Prostate gland (tissue), 2 donors: ENCODE data around the gene ANKRD55.

Experiments
- POLR2A ChIP-seq: fragments of 450-650 bp; IDR thresholded peaks from one replicate; pipeline ENCODE4 v1.6.1; 2016; ENCODE audit warnings: antibody characterized with exemption, mild to moderate bottlenecking
- TF ChIP-seq, protein P1 (sequence below), 4 experiments: fragments of 200-600 bp in 2 of 4; fragments of 450-650 bp in 2 of 4; sonication (generic) in 2 of 4; IDR thresholded peaks; 1 replicate in 3 of 4; 2 replicates in 1 of 4; pipeline ENCODE4 v1.5.1; 2016 to 2019; ENCODE audit warnings: antibody characterized with exemption in 4 of 4, mild to moderate bottlenecking in 2 of 4, moderate library complexity in 2 of 4

DNA sequence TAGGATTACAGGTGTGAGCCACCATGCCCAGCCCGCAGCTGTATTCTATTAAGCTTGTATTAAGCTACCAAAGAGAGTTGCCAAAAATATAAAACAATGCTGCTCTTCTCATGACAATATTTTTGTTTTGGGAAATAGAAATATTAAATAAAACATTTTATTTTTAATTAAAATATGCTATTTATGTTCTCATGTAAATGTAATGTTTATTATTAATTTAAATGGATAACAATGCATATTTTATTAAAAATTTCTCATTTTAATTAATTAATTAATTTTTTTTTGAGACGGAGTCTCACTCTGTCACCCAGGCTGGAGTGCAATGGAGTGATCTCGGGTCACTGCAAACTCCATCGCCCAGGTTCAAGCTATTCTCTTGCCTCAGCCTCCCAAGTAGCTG lies 117.5 kb downstream of the ANKRD55 start:
- no peak for TF ChIP-seq POLR2A
- TF ChIP-seq, protein P1, sequence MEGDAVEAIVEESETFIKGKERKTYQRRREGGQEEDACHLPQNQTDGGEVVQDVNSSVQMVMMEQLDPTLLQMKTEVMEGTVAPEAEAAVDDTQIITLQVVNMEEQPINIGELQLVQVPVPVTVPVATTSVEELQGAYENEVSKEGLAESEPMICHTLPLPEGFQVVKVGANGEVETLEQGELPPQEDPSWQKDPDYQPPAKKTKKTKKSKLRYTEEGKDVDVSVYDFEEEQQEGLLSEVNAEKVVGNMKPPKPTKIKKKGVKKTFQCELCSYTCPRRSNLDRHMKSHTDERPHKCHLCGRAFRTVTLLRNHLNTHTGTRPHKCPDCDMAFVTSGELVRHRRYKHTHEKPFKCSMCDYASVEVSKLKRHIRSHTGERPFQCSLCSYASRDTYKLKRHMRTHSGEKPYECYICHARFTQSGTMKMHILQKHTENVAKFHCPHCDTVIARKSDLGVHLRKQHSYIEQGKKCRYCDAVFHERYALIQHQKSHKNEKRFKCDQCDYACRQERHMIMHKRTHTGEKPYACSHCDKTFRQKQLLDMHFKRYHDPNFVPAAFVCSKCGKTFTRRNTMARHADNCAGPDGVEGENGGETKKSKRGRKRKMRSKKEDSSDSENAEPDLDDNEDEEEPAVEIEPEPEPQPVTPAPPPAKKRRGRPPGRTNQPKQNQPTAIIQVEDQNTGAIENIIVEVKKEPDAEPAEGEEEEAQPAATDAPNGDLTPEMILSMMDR (IDR thresholded peaks at IDR 0.05): no peak
